Kidney capillary endothelial cell (primary cell): ENCODE measurements around the gene PRKCH.
"Not testable (repeated sequence)": the region's sequence is repeated elsewhere in the genome, so short reads cannot be mapped to it uniquely, and the experiment has no call there.

Experiments used
- DNase-seq: peaks from one replicate; pipeline ENCODE4 v3.0.0-alpha.2; 2018; ENCODE audit warnings: low spot score

Gene PRKCH

GRCh38 chr14:61394542-61394941, 73.2 kb downstream of the PRKCH start:
- DNase-seq, result no peak

GRCh38 chr14:61395115-61395725, 73.8 kb downstream of the PRKCH start:
- no peak for DNase-seq

GRCh38 chr14:61396279-61396678, 74.9 kb downstream of the PRKCH start:
- no peak for DNase-seq

- DNase-seq, result no peak
These were observed 75.3 kb downstream of the PRKCH start for GRCh38 chr14:61396694-61397093.

GRCh38 chr14:61397615-61398014, 76.2 kb downstream of the PRKCH start:
- no peak for DNase-seq

- no peak for DNase-seq
These were observed 76.8 kb downstream of the PRKCH start for GRCh38 chr14:61398221-61398620.

GRCh38 chr14:61399365-61399764, 78.0 kb downstream of the PRKCH start:
- DNase-seq, result no peak

GRCh38 chr14:61401461-61401860, 80.1 kb downstream of the PRKCH start:
- no peak for DNase-seq

GRCh38 chr14:61403411-61403810, 82.0 kb downstream of the PRKCH start:
- no peak for DNase-seq

- DNase-seq, result no peak
These were observed 83.3 kb downstream of the PRKCH start for GRCh38 chr14:61404637-61405036.

GRCh38 chr14:61406198-61406597, 84.8 kb downstream of the PRKCH start:
- no peak for DNase-seq

- DNase-seq, result no peak
These were observed 85.3 kb downstream of the PRKCH start for GRCh38 chr14:61406675-61407074.

GRCh38 chr14:61408498-61408897, 87.1 kb downstream of the PRKCH start:
- DNase-seq, result no peak

- DNase-seq, result no peak
These were observed 88.4 kb downstream of the PRKCH start for GRCh38 chr14:61409782-61410181.

GRCh38 chr14:61415934-61416333, 94.6 kb downstream of the PRKCH start:
- not testable (repeated sequence) for DNase-seq

- no peak for DNase-seq
These were observed 95.2 kb downstream of the PRKCH start for GRCh38 chr14:61416591-61416990.

GRCh38 chr14:61417141-61417540, 95.8 kb downstream of the PRKCH start:
- no peak for DNase-seq

- no peak for DNase-seq
These were observed 96.6 kb downstream of the PRKCH start for GRCh38 chr14:61417883-61418455.

GRCh38 chr14:61418746-61419145, 97.4 kb downstream of the PRKCH start:
- DNase-seq, result no peak

- no peak for DNase-seq
These were observed 97.8 kb downstream of the PRKCH start for GRCh38 chr14:61419201-61419600.

GRCh38 chr14:61420326-61420725, 98.9 kb downstream of the PRKCH start:
- DNase-seq, result peak; percentile 49

- DNase-seq, result no peak
These were observed 100.0 kb downstream of the PRKCH start for GRCh38 chr14:61421212-61421923.

GRCh38 chr14:61426048-61426447, 104.7 kb downstream of the PRKCH start:
- DNase-seq, result no peak

- DNase-seq, result no peak
These were observed 106.9 kb downstream of the PRKCH start for GRCh38 chr14:61428261-61428660.
